ENCODE results near the gene SAMD3.

DNA sequence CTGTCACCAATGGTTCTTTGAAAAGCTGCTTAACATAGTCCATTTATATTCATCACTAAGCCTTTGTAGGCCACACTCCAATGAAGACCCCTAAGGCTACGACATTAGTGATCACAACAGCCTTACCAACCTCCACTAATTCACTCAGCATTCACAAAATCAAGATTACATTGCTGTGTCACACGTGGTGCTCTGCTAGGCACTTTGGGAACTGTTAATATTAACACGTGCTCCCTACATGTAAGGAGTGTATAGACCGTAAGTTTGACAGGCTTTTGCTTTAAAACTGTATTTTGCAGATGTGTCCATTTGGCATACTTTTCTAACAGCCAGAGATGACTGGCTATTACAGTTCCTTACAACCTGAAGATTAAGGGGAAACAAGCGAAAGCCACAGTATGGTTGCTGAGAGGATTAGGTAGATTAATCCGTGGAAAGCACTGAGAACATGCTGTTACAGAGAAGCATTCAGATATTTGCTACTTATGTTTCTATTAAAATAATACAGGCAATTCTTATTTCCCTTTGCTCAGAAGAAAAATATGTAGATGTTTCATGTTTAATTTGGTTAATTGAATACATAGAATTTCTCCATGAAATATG lies 69.7 kb downstream of the SAMD3 start:
- TF ChIP-seq, protein P1, sequence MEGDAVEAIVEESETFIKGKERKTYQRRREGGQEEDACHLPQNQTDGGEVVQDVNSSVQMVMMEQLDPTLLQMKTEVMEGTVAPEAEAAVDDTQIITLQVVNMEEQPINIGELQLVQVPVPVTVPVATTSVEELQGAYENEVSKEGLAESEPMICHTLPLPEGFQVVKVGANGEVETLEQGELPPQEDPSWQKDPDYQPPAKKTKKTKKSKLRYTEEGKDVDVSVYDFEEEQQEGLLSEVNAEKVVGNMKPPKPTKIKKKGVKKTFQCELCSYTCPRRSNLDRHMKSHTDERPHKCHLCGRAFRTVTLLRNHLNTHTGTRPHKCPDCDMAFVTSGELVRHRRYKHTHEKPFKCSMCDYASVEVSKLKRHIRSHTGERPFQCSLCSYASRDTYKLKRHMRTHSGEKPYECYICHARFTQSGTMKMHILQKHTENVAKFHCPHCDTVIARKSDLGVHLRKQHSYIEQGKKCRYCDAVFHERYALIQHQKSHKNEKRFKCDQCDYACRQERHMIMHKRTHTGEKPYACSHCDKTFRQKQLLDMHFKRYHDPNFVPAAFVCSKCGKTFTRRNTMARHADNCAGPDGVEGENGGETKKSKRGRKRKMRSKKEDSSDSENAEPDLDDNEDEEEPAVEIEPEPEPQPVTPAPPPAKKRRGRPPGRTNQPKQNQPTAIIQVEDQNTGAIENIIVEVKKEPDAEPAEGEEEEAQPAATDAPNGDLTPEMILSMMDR (IDR thresholded peaks at IDR 0.05; ENCODE audit: low read depth, low read length, poor library complexity, severe bottlenecking), result no peak
- no peak for TF ChIP-seq EZH2phosphoT487 (IDR thresholded peaks at IDR 0.05; ENCODE audit: borderline replicate concordance, low read length)
